ENCODE results near the gene CPNE7.
"Not testable (repeated sequence)": the region's sequence is repeated elsewhere in the genome, so short reads cannot be mapped to it uniquely, and the experiment has no call there.

Gene CPNE7

DNA sequence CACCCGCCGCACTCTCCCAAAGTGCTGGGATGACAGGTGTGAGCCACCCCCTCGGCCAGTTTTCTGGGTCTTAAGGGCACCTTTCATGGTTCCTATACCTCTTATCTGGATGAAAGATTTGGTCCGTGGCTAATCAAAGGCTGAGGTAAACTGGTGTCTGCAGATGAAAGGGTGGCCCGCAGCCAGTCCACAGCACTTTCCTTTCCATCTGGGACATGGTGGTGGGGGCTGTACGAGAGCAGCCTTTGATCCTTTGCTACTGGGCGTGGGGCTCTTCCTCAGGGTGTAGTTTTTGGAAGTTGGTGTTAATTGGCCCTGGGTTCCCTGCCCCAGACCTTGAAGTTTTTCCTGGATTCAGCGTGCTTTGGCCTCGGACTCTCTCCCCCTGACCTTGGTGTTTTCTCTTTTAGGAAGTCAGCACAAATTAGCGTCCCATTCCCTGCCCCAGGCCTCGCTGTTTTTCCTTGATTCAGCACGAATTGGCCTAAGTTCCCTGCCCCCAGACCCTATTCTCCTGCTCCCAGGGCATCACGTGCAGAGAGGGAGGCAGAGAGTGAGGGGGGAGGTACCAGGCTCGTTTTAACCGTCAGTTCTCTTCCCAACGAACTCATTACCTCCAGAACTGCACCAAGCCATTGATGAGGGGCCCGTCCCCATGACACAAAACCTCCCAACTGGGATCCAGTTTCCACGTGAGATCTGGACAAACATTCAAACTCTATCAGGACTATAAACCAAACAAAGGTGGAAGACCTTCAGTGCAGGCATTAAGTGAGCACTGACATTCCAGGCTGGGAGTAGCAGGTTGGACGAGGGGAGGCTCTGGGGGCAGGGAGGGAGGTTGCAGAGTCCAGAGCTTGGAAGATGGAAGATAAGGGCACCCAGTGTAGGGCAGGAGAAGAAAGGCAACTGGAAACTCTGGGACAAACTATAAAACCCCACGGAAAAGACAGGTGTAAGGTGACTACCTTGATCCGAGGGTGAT is 49.5 kb downstream of the CPNE7 start:
- no peak for DNase-seq (ENCODE audit: extremely low spot score)
- POLR2A ChIA-PET = no interaction called here
- CTCF ChIA-PET = no interaction called here
- TF ChIP-seq NFRKB (IDR thresholded peaks at IDR 0.05) (no peak), SP1 (IDR thresholded peaks at IDR 0.05) (no peak), ELF4 (IDR thresholded peaks at IDR 0.05) (no peak), FOXA1 (IDR thresholded peaks at IDR 0.05) (no peak), CTBP1 (IDR thresholded peaks at IDR 0.05; ENCODE audit: borderline replicate concordance) (no peak), ZNF384 (IDR thresholded peaks at IDR 0.05) (no peak), FOXK2 (IDR thresholded peaks at IDR 0.05) (no peak), L3MBTL2 (conservative IDR thresholded peaks at IDR 0.05) (no peak), FOXM1 (IDR thresholded peaks at IDR 0.05; ENCODE audit: borderline replicate concordance) (no peak), LEF1 (IDR thresholded peaks at IDR 0.05; ENCODE audit: borderline replicate concordance) (no peak), BHLHE40 (IDR thresholded peaks at IDR 0.05; ENCODE audit: borderline replicate concordance) (no peak), SUZ12 (IDR thresholded peaks at IDR 0.05) (no peak), TARDBP (IDR thresholded peaks at IDR 0.05) (no peak), HDGF (IDR thresholded peaks at IDR 0.05; ENCODE audit: borderline replicate concordance) (no peak), ARNT (IDR thresholded peaks at IDR 0.05) (no peak)
- TF ChIP-seq, protein P1, sequence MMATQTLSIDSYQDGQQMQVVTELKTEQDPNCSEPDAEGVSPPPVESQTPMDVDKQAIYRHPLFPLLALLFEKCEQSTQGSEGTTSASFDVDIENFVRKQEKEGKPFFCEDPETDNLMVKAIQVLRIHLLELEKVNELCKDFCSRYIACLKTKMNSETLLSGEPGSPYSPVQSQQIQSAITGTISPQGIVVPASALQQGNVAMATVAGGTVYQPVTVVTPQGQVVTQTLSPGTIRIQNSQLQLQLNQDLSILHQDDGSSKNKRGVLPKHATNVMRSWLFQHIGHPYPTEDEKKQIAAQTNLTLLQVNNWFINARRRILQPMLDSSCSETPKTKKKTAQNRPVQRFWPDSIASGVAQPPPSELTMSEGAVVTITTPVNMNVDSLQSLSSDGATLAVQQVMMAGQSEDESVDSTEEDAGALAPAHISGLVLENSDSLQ (IDR thresholded peaks at IDR 0.05) = no peak

DNA sequence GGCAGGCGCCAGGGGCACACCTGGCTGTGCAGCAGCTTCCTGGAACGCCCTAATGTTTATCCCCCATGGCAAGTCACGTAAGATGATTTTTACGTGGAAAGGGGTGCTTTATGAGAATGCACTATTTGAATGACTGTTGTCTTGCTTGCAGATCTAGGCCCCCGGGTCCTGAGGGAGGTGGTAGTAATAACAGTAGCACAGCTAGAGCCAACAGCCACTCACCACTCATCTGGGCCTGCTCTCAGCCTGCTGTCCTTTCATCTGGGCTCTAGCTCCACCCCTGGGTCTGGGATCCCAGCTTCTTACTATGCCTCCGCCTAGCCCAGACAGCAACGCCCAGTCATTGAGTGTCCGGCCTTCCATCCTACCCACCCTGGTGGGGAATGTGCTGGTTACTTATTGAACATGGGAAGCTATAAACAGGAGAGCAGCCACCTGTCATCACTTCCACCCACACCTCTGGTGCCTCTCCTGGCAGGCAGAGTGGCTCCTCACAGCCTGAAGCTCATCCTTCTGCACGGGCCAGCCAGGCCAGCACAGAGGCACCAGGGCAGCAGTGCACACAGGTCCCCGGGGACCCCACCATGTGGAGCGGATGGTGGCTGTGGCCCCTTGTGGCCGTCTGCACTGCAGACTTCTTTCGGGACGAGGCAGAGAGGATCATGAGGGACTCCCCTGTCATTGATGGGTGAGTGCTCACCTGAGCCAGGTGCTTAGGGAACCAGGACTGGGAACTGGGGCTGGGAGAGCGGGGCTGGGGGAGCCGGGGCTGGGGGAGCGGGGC is 54.5 kb downstream of the CPNE7 start:
- TF ChIP-seq L3MBTL2 (conservative IDR thresholded peaks at IDR 0.05) = no peak
- no peak for DNase-seq (ENCODE audit: extremely low spot score)
- POLR2A ChIA-PET = no interaction called here
- CTCF ChIA-PET = no interaction called here

DNA sequence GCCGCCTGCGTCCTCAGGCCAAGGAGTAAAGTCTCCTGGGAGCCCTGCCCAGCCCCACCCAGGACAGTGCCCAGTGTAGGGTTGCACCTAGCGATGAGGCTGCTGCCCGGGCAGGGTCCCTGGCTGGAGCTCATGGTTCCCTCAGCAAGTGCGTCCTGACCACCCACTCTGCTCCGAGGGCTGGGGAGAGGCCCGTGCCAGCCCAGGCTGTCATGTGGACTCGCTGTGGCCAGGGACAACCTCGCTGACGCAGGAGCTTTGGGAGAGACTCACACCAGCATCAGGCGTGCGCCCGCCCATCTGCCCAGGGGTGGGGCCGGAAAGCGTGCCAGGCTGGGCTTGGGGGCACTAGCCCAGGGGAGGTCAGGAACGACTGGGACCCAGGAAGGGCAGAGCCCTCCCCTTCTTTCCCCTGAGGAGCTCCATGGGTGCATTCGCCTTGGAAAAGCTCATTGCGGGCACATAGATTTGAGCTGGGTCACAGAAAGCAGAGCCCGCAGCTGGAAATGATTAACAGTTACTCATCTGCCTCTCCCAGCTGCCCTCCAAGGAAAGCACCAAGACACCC is 57.6 kb downstream of the CPNE7 start:
- POLR2A ChIA-PET = no interaction called here
- CTCF ChIA-PET = interaction anchor here (0.6 kb wide), 1 partner anchor 19 kb away, joined by 4 read pairs; no protein-coding TSS in a partner anchor
- no peak for TF ChIP-seq FOXA1 (IDR thresholded peaks at IDR 0.05)
- DNase-seq (ENCODE audit: extremely low spot score) = no peak

DNA sequence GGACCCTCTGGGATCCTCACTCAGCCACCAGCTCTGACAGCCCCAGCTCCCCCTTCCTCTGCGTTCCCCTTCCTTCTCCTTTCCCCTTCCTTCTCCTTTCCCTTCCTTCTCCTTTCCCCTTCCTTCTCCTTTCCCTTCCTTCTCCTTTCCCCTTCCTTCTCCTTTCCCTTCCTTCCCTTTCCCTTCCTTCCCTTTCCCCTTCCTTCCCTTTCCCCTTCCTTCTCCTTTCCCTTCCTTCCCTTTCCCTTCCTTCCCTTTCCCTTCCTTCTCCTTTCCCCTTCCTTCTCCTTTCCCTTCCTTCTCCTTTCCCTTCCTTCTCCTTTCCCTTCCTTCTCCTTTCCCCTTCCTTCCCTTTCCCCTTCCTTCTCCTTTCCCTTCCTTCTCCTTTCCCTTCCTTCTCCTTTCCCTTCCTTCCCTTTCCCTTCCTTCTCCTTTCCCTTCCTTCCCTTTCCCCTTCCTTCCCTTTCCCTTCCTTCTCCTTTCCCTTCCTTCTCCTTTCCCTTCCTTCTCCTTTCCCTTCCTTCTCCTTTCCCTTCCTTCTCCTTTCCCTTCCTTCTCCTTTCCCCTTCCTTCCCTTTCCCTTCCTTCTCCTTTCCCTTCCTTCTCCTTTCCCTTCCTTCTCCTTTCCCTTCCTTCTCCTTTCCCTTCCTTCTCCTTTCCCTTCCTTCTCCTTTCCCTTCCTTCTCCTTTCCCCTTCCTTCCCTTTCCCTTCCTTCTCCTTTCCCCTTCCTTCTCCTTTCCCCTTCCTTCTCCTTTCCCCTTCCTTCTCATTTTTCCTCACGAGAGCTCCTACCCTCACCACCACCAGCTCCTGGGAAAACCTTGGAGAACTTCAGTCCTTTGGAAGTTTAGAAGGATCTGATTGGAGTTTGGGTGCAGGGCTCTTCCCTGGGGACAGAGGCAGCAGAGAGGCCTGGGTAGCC is 59.2 kb downstream of the CPNE7 start:
- POLR2A ChIA-PET; DNase-seq (ENCODE audit: extremely low spot score): not testable (repeated sequence)
- CTCF ChIA-PET = interaction anchor here (0.6 kb wide), 1 partner anchor 32 kb away, joined by 3 read pairs; no protein-coding TSS in a partner anchor

DNA sequence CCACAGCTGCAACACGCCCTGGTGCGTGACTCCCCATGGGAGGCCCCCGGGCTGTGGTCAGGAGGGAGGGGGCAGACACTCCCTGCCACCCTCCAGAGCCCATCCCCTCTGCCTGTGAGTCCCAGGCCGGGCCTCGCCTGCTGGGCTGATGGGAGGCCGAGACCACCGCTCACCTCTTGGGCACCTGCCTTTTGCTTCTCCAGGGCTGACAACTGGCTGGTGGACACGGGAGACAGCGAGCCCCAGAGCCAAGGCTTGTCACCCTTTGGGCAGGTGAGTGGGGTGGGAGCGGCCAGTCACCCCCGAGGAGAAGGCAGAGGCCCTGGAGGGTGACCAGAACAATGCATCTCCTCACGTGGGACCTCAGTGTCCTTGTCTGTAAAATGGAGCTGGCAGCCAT is 61.1 kb downstream of the CPNE7 start:
- TF ChIP-seq FOXK2 (IDR thresholded peaks at IDR 0.05) = no peak
- no peak for TF ChIP-seq TARDBP (IDR thresholded peaks at IDR 0.05)
- no peak for TF ChIP-seq BHLHE40 (IDR thresholded peaks at IDR 0.05; ENCODE audit: borderline replicate concordance)
- TF ChIP-seq FOXA1 (IDR thresholded peaks at IDR 0.05) = no peak
- TF ChIP-seq LEF1 (IDR thresholded peaks at IDR 0.05; ENCODE audit: borderline replicate concordance) = no peak
- no peak for TF ChIP-seq SUZ12 (IDR thresholded peaks at IDR 0.05)
- no peak for TF ChIP-seq ARNT (IDR thresholded peaks at IDR 0.05)
- TF ChIP-seq ELF4 (IDR thresholded peaks at IDR 0.05) = no peak
- no peak for TF ChIP-seq L3MBTL2 (conservative IDR thresholded peaks at IDR 0.05)
- TF ChIP-seq ZNF384 (IDR thresholded peaks at IDR 0.05) = no peak
- TF ChIP-seq FOXM1 (IDR thresholded peaks at IDR 0.05; ENCODE audit: borderline replicate concordance) = no peak
- no peak for TF ChIP-seq SP1 (IDR thresholded peaks at IDR 0.05)
- TF ChIP-seq, protein P1 (IDR thresholded peaks at IDR 0.05) = no peak
- TF ChIP-seq CTBP1 (IDR thresholded peaks at IDR 0.05; ENCODE audit: borderline replicate concordance) = no peak
- TF ChIP-seq NFRKB (IDR thresholded peaks at IDR 0.05) = no peak
- TF ChIP-seq HDGF (IDR thresholded peaks at IDR 0.05; ENCODE audit: borderline replicate concordance) = no peak
- POLR2A ChIA-PET = no interaction called here
- no peak for DNase-seq (ENCODE audit: extremely low spot score)
- CTCF ChIA-PET = no interaction called here

DNA sequence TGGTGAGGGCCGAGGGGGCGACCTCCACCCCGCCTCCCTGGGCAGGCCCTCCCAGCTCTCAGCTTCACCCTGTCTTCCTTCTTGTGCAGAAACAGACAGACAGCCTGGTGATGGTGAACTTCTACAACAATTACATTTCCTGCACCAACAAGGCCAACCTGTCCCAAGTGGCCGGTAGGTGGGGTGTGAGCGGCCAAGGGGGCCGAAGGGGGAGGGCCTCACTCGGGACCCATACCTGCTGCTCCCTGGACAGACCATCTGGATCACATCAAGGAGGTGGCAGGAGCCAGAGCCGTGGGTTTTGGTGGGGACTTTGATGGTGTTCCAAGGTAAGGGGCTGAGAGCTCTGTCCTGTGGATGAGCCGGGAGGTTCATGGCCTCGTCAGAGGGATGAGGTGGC is 61.8 kb downstream of the CPNE7 start:
- CTCF ChIA-PET = no interaction called here
- POLR2A ChIA-PET = no interaction called here

More for the DNA sequence above, 61.8 kb downstream of the CPNE7 start:
- no peak for DNase-seq (ENCODE audit: extremely low spot score)
- TF ChIP-seq NFRKB (IDR thresholded peaks at IDR 0.05) (no peak), ELF4 (IDR thresholded peaks at IDR 0.05) (no peak), L3MBTL2 (conservative IDR thresholded peaks at IDR 0.05) (no peak)

All from HEK293T (cell line).